HG03103 (cell line): ENCODE data around the gene EME1.
"Not testable (repeated sequence)": the region's sequence is repeated elsewhere in the genome, so short reads cannot be mapped to it uniquely, and the experiment has no call there.

Source experiments
- ATAC-seq: cut with Tn5 transposase; IDR thresholded peaks from one replicate; pipeline ENCODE4 v1.9.1; 2021; ENCODE audit warnings: low read depth; ENCODE audit not compliant: unreplicated experiment

EME1 gene

DNA sequence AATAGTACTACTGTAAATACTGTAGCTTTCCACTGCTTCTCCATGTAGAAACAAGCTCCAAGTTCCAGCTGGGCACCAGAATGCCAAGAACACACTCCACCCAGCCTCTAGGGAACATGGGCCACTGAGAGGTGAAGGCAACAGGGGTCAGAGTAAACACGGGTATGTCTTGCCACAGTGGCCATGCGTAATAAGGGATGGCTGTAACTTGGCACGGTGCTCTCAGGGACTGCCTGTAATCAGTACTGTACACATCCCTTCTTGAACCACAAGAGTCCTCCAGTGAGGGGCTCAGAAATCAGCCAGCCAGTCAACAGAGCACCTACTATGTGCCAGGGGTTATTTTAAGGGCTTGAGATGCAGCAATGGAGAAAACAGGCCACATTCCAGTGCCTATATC lies 13.5 kb downstream of the EME1 start:
- ATAC-seq = no peak

DNA sequence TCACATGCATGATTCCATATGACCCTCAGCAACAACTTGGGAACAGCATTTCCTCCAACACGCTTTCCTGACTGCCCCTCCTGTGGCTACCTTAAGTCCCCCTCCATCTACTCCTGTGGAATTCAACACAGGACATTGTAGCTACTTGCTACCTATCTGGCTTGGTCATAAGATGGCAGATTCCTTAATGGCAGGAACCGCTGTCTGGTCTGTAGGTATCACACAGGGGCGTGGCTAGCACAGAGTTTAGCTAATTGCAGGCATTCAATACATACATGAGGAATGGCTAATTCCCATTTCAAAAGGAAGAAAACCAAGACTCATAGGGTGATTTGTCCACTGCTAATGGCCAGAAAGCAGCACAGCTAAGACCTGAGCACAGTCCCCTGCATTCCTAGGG lies 15.7 kb downstream of the EME1 start:
- ATAC-seq = no peak

DNA sequence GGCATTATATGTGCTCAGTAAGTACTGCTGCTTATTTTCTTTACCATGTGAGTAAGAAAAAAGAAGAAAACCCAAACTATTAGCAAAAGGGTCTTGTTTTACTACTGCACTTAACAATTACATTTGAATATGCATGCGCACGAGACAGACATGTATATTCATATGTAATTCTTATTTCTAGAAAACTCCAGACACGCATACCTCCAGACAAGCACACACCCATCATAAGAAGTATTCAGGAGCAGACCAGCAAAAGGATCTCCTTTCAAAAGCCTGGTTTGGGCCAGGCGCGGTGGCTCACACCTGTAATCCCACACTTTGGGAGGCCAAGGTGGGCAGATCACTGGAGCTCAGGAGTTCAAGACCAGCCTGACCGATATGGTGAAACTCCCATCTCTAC lies 16.5 kb downstream of the EME1 start:
- ATAC-seq = no peak

DNA sequence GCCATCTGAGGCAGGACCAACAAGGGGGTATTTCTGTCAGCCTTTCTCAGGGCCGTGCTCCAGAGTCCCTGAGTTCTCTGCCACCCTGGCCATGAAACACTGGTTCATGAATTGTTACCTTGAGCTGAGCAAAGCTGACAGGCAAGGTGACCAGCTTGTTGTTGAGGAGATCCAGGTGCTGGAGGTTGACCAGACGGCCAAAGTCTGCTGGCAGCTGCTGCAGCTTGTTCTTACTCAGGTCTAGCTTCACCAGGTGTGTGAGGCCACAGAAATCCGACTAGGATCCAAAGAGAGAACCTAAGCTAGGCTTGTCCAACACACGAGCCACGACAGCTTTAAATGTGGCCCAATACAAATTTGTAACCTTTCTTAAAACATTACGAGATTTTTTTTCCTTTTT lies 19.6 kb downstream of the EME1 start:
- ATAC-seq = no peak

DNA sequence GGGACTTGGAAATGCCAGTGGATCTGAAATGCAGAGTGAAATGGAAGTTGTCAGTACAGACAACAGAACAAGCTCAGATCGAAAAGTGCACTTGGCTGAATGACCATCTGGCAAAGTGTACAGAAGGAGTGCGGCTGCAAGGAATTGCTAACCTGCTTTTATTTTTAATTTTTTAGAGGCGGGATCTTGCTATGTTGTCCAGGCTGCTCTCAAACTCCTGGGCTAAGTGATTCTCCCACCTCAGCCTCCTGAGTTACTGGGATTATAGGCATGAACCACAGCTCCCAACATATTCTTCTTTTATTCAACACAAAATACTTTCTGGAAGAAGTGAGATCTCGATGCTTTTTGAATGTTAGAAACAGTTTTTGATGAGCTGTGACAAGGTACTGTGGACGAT lies 20.7 kb downstream of the EME1 start:
- no peak for ATAC-seq

DNA sequence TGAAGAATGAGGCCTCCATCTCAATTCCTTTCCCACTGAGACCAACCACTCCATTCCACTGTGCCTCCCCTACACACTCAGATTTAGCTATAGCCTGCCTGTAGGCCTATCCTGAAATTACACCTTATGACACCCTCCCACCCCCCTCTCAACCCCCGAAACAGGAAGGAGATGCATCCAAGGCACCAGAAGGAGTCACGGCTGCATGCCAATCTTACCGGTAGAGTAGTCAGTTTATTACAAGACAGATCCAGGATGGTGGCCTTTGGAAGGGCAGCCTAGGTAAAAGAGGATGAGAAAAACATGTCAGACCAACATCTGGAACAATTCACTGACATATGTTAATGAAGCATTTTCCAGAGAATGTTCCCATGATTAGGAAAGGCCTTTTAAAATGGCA lies 21.7 kb downstream of the EME1 start:
- no peak for ATAC-seq

DNA sequence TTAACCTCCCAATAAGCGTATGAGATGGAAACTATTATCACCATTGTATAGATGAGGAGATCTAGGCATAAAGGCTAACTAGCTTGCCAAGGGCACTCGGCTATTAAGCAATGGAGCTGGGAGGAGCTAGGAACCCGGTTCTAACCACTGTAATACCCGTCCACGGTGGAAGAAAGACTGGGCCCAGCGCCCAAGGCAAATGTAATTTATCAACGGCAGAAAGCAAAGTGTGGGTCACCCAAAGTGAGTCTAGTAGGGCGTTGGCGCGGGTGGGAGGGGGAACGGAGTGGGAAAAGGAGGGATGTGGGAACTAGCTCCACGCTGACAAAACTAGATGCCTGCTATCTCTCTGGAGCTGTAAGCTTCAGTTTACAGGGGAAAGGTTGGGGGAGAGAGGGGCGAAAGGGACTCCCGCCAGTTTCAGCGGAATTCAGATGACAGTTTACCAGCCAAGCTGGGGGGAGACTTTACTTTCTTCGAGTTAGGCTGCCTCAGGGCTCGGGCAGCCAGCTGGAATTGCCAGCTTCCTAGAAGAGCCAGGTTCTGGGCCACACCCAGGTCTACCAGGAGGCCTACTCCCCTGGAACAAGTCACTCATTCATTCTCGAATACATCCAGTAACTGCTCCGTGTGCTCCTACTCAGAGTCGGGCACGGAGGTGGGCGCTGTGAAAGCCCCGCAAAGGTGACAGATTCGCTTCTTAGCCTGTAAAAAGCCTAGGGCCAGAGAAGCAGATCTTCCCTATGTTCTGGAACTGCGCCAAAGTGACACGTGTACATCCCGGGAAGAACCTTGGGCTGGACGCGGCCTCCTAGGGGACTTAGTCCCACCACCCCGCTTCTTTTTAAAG lies 23.5 kb downstream of the EME1 start:
- no peak for ATAC-seq

DNA sequence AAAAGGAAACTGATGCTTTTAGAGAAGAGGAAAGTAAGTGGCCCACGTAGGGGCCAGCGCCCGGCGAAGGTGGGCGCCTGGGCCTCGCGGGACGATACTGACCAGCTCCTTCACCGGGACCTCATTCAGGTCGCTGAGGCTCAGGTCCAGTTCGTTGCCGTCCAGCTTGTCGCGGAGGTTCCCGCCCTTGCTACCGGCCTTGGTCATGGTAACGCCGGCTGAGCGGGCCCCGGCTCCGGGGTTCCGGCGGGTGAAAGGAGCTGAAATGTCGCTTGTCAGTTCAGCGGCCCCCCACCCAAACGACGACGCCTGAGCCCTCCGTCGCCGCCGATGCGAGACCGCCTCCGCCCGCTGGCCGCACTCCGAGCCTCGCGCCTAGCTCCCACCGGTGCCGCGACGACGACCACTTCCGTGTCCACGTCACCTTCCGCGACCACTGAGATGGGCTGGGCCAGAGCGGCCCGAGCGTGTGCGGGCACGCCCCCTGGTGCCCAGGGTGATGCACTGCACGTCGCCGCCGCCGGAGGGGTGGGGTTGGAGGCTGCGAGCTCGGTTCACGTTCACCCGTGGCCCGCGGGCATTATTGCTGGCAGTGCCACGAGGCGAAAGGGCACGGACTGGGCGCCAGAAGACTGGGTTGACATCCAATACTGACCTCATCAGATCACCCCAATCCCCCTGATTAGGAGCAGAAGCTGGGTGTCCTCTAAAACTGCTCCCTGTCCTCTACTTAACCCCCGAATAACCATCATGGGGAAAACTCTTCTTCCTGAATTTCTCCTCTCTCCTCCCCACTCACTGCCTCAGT lies 24.3 kb downstream of the EME1 start, which contains the start of gene LRRC59:
Gene LRRC59, minus strand, starts transcription at position 413 of the 808 bp plus-strand sequence. Its CDS starts 206 bp downstream, at position 207.
- peak; percentile 96 for ATAC-seq

DNA sequence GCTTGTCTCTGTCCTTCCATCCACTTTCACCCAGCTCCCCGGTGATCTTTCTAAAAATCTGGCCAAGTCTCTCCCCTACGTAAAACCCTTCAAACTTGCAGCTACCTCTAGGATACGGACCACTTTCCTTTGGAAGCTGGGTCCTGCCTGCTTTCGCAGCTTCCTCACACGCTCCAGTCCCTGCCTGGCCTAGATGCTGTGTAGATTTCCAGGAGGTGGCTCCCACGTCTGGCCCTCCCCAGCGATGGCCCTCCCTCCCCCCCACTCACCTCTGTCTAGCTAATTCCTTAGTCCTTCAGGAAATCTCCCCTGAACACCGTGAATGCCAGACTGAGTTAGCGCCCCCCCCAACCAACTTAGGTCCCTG lies 24.9 kb downstream of the EME1 start:
- no peak for ATAC-seq

DNA sequence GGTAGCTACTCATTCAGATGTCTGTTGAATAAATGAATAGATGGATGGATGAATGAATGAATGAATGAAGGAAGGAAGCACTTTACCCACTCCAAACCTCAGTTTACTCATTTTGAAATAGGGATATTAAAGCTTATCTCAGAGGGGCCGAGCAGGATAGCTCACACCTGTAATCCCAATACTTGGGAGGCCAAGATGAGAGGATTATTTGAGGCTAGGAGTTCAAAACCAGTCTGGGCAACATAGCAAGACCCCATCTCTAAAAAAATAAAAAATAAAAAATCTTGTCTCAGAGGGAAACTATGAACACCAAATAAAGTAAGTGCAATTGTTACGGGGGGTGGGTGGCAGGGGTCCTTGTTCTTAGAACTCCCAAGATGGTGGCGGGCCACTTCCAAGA lies 25.6 kb downstream of the EME1 start:
- not testable (repeated sequence) for ATAC-seq

DNA sequence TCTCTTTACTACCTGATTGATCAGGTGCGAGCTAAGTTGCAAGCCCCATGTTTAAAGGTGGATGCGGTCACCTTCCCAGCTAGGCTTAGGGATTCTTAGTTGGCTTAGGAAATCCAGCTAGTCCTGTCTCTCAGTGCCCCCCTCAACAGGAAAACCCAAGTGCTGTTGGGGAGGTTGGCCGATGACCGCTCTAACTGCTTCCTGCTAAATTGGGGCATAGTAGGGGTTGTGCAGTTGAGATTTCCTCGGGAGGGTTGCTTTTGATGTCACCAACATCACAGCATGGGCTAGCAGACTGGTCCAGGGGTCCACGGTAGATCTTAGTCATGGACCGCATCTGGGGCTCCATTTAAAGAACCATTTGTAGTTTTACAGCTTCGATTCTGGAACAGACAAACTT lies 26.6 kb downstream of the EME1 start:
- ATAC-seq = not testable (repeated sequence)

DNA sequence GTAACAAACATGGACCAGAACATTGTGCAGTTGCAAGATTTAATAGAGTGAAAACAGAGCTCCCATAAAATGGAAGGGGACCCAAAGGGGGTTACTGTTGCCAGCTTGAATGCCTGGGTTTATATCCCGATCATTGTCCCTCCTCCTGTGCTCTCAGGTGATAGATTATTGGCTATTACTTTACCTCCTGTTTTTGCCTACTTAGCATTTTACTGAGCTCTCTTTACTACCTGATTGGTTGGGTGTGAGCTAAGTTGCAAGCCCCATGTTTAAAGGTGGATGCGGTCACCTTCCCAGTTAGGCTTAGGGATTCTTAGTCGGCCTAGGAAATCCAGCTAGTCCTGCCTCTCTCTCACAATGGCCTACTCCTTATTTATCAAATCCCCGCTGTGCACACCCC lies 32.3 kb downstream of the EME1 start:
- ATAC-seq = not testable (repeated sequence)

DNA sequence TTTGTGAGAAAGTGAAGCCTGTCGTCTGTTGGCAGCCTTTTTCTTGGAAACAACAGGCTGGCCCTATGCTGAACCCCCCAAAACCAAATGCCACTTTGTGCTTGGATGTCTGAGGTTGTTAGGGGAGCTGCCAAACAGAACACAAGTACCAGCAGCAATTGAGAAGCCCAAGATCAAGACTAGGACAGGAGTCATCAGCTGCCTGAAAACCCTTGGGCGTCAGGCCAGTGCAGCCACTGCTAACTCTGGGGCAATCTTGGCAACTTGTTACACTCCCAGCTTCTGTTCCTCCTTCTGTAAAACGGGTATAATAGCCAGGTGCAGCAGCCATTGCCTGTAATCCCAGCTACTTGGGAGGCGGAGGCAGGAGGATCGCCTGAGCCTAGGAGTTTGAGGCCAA lies 33.5 kb downstream of the EME1 start:
- ATAC-seq = no peak

DNA sequence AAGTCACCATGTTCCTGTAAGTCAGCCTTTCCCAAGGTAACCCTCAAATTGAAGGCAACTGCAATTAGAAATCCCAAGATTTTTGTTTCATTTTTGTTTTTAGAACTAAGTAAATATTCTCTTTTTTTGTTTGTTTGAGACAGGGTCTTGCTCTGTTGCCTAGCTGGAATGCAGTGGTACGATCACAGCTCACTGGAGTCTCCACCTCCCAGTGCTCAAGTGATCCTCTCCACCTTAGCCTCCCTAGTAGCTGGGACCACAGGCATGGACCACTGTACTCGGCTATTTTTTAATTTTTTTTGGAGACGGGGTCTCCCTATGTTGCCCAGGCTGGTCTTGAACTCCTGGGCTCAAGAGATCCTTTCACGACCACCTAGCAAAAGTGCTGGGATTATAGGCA lies 34.9 kb downstream of the EME1 start:
- ATAC-seq = no peak

DNA sequence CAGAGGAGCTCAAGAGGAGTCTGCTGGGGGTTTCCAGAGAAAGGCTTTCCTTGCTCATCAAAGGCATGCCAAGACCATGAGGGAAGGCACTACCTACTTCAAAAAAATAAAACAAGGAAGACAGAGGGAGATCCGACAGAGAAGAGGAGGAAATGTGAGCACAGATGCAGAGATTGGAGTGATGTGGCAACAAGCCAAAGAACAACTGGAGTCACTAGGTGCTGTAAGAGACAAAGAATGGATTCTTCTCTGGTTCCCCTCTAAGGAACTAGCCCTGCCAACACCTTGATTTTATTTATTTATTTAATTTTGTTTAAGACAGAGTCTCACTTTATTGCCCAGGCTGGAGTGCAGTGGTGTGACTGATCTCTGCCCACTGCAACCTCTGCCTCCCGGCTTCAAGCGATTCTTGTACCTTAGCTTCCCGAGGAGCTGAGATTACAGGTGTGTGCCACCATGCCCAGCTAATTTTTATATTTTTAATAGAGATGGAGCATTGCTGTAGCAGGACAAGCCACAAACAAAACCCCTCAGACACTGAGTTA lies 39.2 kb downstream of the EME1 start:
- ATAC-seq = no peak

DNA sequence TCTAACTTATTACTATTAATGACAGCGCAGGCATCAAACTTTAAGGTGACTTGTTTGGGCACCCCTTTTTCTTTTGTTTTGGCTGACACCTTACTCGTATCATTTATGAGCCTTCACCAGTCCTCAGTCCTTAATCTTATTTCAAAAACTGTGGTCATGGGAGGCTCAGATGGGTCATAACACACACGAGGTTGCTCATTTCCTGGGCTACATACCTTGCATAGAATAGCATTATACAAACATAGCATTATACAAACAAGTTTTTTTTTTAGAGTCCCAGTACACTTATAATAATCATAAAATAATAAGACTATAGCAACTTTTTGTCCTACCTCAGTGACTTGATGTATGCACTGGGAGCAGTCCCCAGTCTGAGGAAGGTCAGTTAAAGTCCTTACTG lies 41.8 kb downstream of the EME1 start:
- no peak for ATAC-seq

DNA sequence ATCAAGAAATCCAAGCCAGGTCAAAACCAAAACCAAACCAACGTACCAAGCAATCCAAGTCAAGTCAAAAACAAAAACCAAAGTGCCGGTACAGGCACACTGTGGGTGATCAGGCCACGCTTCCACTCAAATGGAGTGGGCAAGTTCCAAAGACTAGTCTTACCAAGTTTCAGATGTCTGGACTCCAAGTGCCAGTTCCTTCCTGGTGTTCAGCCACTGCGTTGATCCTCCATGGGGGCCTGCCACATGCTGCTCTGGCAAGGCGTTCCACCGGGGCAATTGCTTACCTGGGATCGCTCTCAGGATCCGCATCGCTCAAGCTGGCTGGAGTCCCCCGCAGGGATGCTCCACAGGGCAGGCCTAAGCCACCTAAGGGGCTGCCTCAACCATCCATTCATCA lies 46.5 kb downstream of the EME1 start:
- not testable (repeated sequence) for ATAC-seq

DNA sequence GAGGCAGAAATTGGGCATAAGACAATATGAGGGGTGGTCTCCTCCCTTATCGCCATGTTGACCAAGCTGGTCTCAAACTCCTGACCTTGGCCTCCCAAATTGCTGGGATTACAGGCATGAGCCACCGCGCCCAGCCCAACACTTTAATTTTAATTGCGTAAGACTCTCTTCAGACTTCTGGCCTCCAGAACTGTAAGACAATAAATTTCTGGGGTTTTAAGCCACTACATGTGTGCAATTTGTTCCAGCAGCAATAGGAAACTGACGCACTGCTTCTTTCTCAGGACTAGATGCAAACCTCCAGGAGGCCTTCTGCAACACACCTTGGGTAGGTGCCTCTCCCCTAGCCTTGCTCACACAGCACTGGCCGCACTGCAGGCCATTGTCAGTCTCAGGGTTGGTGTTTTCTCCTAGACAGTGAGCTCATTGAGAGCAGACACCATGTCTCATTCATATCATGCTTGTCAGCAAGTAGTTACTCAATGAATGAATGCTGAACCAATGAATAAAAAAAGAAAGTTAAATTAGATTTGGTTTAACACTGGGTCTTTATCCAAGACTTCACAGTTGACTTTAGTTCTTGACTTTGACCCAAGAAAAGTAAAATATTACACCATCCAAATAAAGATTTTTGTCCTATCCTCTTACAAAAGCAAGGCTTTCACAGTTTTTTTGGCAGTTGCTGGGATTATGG lies 47.5 kb downstream of the EME1 start:
- no peak for ATAC-seq

DNA sequence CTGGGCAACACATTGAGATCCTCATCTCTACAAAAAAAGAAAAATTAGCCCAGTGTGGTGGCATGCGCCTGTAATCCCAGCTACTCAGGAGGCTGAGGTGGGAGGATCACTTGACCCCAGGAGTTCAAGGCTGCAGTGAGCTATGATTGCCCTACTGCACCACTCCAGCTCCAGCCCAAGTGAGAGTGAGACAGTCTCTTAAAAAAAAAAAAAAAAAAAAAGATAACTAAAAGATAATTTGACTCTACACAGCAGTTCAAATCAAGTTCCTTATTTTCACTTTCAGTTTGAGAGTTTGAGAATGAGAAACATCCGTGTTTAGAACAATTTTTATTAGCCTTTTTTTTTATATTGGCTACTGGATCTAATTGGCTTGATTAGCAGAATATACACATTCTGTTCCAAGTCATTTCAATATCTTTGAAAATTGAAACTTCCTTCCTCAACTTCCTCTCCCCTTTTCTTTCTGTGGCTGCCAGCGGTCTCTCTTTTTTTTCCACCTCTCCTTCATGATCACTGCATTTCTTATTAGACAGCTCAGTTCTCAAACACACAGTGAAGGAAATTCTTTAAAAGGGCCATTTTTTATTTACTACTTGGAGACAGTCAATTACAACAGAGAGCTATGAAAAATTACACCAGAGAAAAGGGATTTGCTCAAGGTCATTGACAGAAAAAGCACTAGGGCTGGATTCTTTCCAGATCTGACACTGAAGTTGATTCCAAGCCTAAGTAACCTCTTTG lies 48.5 kb downstream of the EME1 start:
- ATAC-seq = no peak

DNA sequence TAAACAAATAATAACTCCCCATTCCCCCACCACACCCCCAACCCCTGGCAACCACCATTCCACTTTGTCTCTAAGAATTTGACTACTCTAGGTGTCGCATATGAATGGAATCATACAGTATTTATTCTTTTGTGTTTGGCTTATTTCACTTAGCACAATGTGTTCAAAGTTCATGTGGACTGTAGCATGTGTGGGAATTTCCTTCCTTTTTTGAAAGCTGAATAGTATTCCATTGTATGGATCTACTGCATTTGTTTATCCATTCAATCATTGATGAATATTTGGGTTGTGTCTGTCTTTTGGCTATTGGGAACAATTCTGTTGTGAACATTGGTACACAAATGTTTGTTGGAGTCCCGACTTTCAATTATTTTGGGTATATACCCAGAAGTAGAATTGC lies 49.7 kb downstream of the EME1 start:
- no peak for ATAC-seq
